Effector memory CD4-positive, alpha-beta T cell (primary cell): ENCODE measurements around the gene PICK1.

Experiments
- DNase-seq, 3 donors: peaks; one replicate each; pipeline ENCODE4 v3.0.0-alpha.2; 2020
- H3K27ac ChIP-seq: 2 replicates; pipeline ENCODE4 v1.7.0; 2013; ENCODE audit warnings: mild to moderate bottlenecking, low read length, moderate library complexity; ENCODE audit not compliant: insufficient read depth, poor library complexity, severe bottlenecking
- H3K27me3 ChIP-seq: replicated peaks from 2 replicates; pipeline ENCODE4 v1.7.0; 2013; ENCODE audit warnings: mild to moderate bottlenecking, low read length; ENCODE audit not compliant: insufficient read depth, control insufficient read depth, poor library complexity, severe bottlenecking
- H3K36me3 ChIP-seq: 2 replicates; pipeline ENCODE4 v1.7.0; 2013; ENCODE audit warnings: mild to moderate bottlenecking, low read length, moderate library complexity; ENCODE audit not compliant: control insufficient read depth, insufficient read depth
- H3K4me1 ChIP-seq: 2 replicates; pipeline ENCODE4 v1.7.0; 2013; ENCODE audit warnings: low read length, mild to moderate bottlenecking; ENCODE audit not compliant: control insufficient read depth, insufficient read depth, poor library complexity, severe bottlenecking
- H3K4me3 ChIP-seq: 2 replicates; pipeline ENCODE4 v1.7.0; 2013; ENCODE audit warnings: low read length, low read depth, mild to moderate bottlenecking; ENCODE audit not compliant: insufficient read depth, poor library complexity, severe bottlenecking
- H3K9me3 ChIP-seq: 2 replicates; pipeline ENCODE4 v1.7.0; 2013; ENCODE audit warnings: mild to moderate bottlenecking, low read length, moderate library complexity; ENCODE audit not compliant: control insufficient read depth

PICK1 gene

DNA sequence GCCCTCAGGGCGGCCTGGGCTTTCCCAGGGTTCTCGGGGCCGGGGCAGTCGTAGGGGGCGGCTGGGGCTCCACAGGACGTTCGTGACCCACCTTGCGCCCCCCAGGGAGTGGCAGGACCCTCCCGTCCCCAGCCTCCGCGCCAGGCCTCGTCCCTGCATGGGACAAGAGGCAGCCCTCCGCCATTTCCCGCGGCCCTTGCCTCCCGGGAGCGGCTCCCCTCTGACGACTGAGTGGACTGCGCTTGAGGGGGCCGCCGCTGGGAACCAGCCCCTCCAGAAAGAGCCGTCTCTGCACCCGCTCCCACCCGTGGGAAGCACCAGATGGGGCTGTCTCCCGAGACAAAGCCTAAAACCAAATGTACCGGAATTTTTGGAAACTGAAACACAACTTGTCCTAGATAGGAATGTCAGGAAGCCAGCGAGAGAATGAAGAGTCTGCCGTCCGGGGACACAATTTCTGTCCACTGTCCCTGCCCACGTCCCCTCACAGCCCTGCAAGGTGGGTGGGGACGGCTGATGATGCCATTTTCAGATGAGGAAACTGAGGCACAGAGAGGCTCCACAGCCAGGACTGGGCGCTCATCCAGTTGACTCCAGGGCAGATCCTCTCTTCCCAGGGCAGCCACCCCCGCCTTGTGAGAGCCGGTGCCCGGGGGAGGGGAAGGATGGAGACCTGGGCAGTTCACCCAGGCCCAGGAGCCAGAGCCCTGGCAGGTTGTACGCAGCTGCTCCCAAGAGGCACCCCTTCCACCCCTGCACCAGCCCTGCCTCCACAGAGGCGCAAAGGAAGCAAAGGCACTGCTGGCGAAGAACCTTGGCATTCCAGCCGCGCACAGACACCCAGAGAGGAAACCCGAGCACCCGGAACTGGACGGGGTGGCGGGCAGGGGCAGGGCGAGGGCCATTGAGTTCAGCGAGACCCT is 18.1 kb upstream of the PICK1 start:
- H3K4me1 ChIP-seq, result no peaks in the 10 kb centered on the region
- no peak overlapping the region for H3K4me3 ChIP-seq
- no peaks in the 10 kb centered on the region for H3K36me3 ChIP-seq
- no peak for DNase-seq
- no peaks in the 10 kb centered on the region for H3K27me3 ChIP-seq
- no peak overlapping the region for H3K27ac ChIP-seq
- no peaks in the 10 kb centered on the region for H3K9me3 ChIP-seq

DNA sequence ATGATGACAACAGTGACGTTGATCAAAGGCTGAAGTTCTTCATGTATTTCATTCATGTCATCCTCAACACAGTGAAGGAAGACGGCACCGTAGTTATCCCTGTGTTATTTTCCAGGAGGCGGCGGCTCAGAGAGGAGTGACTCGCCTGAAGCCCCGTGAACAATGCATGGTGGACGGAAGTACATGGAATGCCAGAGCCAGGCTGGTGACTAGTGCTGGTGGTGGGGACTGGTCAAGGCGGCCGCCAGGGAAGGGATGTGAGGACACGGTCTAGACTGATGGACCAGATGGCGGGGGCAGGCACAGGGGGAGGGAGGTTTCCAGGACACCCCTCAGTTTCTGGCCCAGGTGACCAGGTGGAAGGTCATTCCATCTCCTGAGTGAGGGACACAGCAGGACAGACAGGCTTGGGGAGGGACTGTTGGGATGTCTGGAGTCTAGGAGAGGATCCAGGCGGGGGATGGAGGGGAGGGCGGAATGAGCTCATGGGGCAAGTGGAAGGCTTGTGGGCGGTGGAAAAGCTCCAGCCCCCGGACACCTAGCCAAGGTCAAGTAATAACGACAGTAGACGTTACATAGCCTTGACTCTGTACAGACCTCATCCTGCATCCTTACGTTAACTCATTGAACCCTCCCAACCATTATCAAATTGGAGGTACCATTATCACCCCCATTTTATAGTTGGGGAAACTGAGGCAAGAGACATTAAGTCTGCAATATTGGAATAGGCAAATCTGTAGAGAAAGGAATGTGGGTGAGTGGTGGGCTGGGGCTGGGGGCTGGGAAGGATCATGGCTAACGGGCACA is 16.0 kb upstream of the PICK1 start:
- Histone ChIP-seq H3K36me3 (no peaks in the 10 kb centered on the region), H3K4me3 (no peak overlapping the region), H3K27me3 (no peaks in the 10 kb centered on the region), H3K9me3 (no peaks in the 10 kb centered on the region), H3K4me1 (no peaks in the 10 kb centered on the region), H3K27ac (no peak overlapping the region)
- DNase-seq, result no peak

GRCh38 chr22:38041760-38042487 is 15.3 kb upstream of the PICK1 start:
- no peak overlapping the region for H3K4me3 ChIP-seq
- DNase-seq, result no peak
- H3K9me3 ChIP-seq, result no peaks in the 10 kb centered on the region
- H3K27ac ChIP-seq, result no peak overlapping the region
- no peaks in the 10 kb centered on the region for H3K27me3 ChIP-seq
- H3K4me1 ChIP-seq, result no peaks in the 10 kb centered on the region
- no peaks in the 10 kb centered on the region for H3K36me3 ChIP-seq

GRCh38 chr22:38042488-38042790 is 14.8 kb upstream of the PICK1 start:
- no peaks in the 10 kb centered on the region for H3K36me3 ChIP-seq
- no peak overlapping the region for H3K27ac ChIP-seq

GRCh38 chr22:38043151-38044039 is 13.8 kb upstream of the PICK1 start:
- Histone ChIP-seq H3K27ac (no peak overlapping the region), H3K4me1 (no peaks in the 10 kb centered on the region), H3K27me3 (no peaks in the 10 kb centered on the region), H3K36me3 (no peaks in the 10 kb centered on the region), H3K9me3 (no peaks in the 10 kb centered on the region), H3K4me3 (no peak overlapping the region)
- DNase-seq, result no peak

More at GRCh38 chr22:38042488-38042790, 14.8 kb upstream of the PICK1 start:
- Histone ChIP-seq H3K27me3 (no peaks in the 10 kb centered on the region), H3K9me3 (no peaks in the 10 kb centered on the region), H3K4me1 (no peaks in the 10 kb centered on the region), H3K4me3 (no peak overlapping the region)
- no peak for DNase-seq

DNA sequence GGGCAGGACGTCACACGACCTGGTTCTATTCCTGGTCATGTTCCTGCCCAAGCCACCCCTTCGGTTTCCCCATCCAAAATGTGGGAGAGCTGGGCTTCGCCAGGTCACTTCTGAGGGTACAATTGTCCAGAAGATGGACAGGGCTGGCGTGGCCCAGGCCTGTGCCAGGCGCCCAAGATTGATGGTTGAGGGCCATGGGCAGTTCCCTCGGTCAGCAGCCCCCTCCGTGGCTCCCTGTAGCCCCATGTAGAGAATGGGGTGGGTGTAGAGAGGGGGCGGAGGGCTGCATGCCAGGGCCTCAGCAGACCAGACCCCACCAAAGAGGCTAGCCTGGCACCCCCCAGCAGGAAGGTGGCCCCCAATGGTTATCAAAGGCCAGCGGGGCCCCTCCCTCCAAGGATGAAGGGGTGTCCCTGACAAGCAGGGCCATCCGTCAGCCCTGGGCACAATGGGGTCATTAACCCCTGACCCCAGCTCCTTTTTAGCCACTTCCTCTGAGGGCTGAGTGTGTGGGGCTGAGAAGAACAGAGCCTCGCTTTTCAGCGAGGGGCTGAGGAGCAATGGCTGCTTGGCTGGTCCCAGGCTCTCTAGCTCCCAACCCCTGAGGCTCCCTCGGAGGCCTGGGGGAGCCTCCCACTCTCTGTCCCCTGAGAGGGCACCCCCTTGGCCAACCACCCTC is 11.0 kb upstream of the PICK1 start:
- Histone ChIP-seq H3K9me3 (no peaks in the 10 kb centered on the region), H3K4me1 (no peaks in the 10 kb centered on the region), H3K27ac (no peak overlapping the region), H3K4me3 (no peak overlapping the region), H3K27me3 (no peaks in the 10 kb centered on the region), H3K36me3 (no peaks in the 10 kb centered on the region)
- no peak for DNase-seq

DNA sequence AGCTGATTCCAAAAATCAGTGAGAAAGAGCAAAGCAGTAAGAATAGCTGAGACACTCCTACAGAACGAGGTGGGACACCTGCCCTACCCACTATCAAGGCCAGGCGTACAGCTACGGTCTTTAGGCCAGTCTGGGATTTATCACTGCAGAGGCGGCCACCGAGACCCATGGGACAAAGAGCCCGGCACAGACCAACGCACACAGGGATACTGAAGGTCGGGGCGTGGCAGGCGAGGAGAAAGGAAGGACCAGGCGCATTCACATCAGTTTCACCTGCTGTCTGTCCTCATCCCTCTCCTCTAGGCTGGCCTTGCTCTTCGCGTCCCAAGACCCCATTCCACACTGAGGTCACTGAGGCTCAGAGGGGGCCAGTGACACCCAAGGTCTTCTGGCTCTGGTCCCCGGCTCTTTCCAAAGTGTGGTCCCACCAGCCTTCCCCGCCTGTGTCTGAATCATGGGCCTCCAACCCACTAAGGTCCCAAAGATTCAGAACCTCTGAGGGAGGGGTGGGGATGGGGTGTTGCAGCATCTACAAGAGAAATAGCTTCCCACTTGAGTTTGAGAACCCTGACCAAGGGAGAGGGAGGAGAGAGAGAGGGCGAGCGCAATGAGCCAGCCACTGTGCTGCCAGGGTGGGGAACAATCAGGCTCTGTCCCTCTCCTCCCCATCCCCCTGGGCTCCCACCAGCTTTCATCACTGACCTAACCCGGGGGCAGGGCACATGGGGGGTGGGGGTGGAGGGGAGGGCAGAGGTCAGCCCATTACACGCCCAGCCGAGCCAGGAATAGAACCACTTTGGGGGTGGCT is 7.2 kb upstream of the PICK1 start:
- Histone ChIP-seq H3K36me3 (no peaks in the 10 kb centered on the region), H3K9me3 (no peaks in the 10 kb centered on the region), H3K4me1 (no peaks in the 10 kb centered on the region), H3K4me3 (no peak overlapping the region), H3K27ac (no peak overlapping the region), H3K27me3 (no peaks in the 10 kb centered on the region)
- no peak for DNase-seq

GRCh38 chr22:38050720-38051119 is 6.5 kb upstream of the PICK1 start:
- Histone ChIP-seq H3K4me3 (no peak overlapping the region), H3K9me3 (no peaks in the 10 kb centered on the region), H3K36me3 (no peaks in the 10 kb centered on the region), H3K27me3 (no peaks in the 10 kb centered on the region), H3K27ac (no peak overlapping the region), H3K4me1 (no peaks in the 10 kb centered on the region)
- no peak for DNase-seq
